SU-DHL-6 (cell line): Measurements from ENCODE around the gene SLC26A6.

Source experiments
- H2AFZ ChIP-seq: fragments of 200-600 bp; sonication (generic); 2 replicates; pipeline ENCODE4 v1.6.1; 2014; ENCODE audit warnings: low read depth, mild to moderate bottlenecking, moderate library complexity, mixed read lengths, antibody characterized with exemption, low read length; ENCODE audit not compliant: severe bottlenecking
- H3F3A ChIP-seq: fragments of 200-600 bp; shearing (Covaris generic); 2 replicates; pipeline ENCODE4 v1.6.0; 2016; ENCODE audit warnings: antibody characterized with exemption, mild to moderate bottlenecking; ENCODE audit not compliant: insufficient read depth
- H3K27ac ChIP-seq: fragments of 200-600 bp; sonication (generic); 2 replicates; pipeline ENCODE4 v1.5.1; 2016; ENCODE audit warnings: low read depth, mild to moderate bottlenecking, low read length, moderate library complexity, mixed read lengths
- H3K27me3 ChIP-seq: fragments of 200-600 bp; sonication (generic), shearing (Covaris generic); 2 replicates; pipeline ENCODE4 v1.6.0; 2014; ENCODE audit warnings: mild to moderate bottlenecking, low read length
- H3K36me3 ChIP-seq: fragments of 200-600 bp; sonication (generic); 2 replicates; pipeline ENCODE4 v1.6.1; 2014; ENCODE audit warnings: mild to moderate bottlenecking, low read length, mixed read lengths
- H3K4me2 ChIP-seq: fragments of 300-600, 200-600 bp; shearing (Covaris generic), sonication (generic); 2 replicates; pipeline ENCODE4 v1.6.0; 2014; ENCODE audit warnings: low read length, low read depth, mild to moderate bottlenecking; ENCODE audit not compliant: poor library complexity, severe bottlenecking
- H3K4me3 ChIP-seq: fragments of 200-600 bp; sonication (generic); 2 replicates; pipeline ENCODE4 v1.5.1; 2014; ENCODE audit warnings: antibody characterized with exemption, low read length, mild to moderate bottlenecking, mixed read lengths; ENCODE audit not compliant: insufficient read depth, poor library complexity, severe bottlenecking
- H3K79me2 ChIP-seq: fragments of 200-600 bp; sonication (generic); 2 replicates; pipeline ENCODE4 v1.6.1; 2014; ENCODE audit warnings: mild to moderate bottlenecking, low read length, moderate library complexity; ENCODE audit not compliant: insufficient read depth
- H3K9ac ChIP-seq: fragments of 200-600 bp; sonication (generic); 2 replicates; pipeline ENCODE4 v1.7.0; 2014; ENCODE audit warnings: mild to moderate bottlenecking, low read length
- H3K9me2 ChIP-seq: fragments of 200-600 bp; sonication (generic); replicated peaks from 2 replicates; pipeline ENCODE4 v1.6.1; 2014; ENCODE audit warnings: low read length; ENCODE audit not compliant: insufficient read depth
- H3K9me3 ChIP-seq: fragments of 200-600 bp; sonication (generic); 2 replicates; pipeline ENCODE4 v1.6.1; 2014; ENCODE audit warnings: low read length, mixed read lengths; ENCODE audit not compliant: insufficient read depth
- H4K20me1 ChIP-seq: fragments of 200-600 bp; sonication (generic); 2 replicates; pipeline ENCODE4 v1.6.1; 2014; ENCODE audit warnings: low read depth, mild to moderate bottlenecking, antibody characterized with exemption, low read length, moderate library complexity, mixed read lengths
- CTCF ChIP-seq: fragments of 200-600 bp; sonication (generic); IDR thresholded peaks from one replicate; pipeline ENCODE4 v1.5.1; 2017; ENCODE audit warnings: antibody characterized with exemption, mild to moderate bottlenecking, low read length, moderate library complexity; ENCODE audit not compliant: insufficient read depth, poor library complexity, severe bottlenecking
- EZH2phosphoT487 ChIP-seq: fragments of 200-600 bp; sonication (generic), shearing (Covaris generic); conservative IDR thresholded peaks from 2 replicates; pipeline ENCODE4 v1.6.1; 2018; ENCODE audit warnings: mild to moderate bottlenecking, antibody characterized with exemption, low read length, moderate library complexity, mixed read lengths

The SLC26A6 gene

GRCh38 chr3:48576647-48577046, 58.6 kb downstream of the SLC26A6 start:
- Histone ChIP-seq H3F3A (no peaks in the 10 kb centered on the region), H3K9me2 (no peaks in the 10 kb centered on the region), H3K9me3 (no peaks in the 10 kb centered on the region), H2AFZ (no peak overlapping the region), H3K27me3 (no peaks in the 10 kb centered on the region), H3K4me2 (no peak overlapping the region), H4K20me1 (no peaks in the 10 kb centered on the region), H3K27ac (no peak overlapping the region), H3K79me2 (no peaks in the 10 kb centered on the region), H3K36me3 (no peaks in the 10 kb centered on the region), H3K4me3 (no peak overlapping the region), H3K9ac (no peak overlapping the region)
- TF ChIP-seq EZH2phosphoT487 (no peak), CTCF (no peak)
